Activated naive CD8-positive, alpha-beta T cell treated with anti-CD3 and anti-CD28 coated beads, Interleukin-2, amount 50 U/mL, for 24 hours (primary cell): ENCODE results near the gene RNF40.
A peak's percentile ranks its signal among the peaks of the same experiment; 100 is the strongest.

Experiments
- ATAC-seq: fragments of 150-1000 bp; cut with Tn5 transposase; one replicate; pipeline ENCODE4 v1.10.0; 2021
- DNase-seq: peaks from one replicate; pipeline ENCODE4 v3.0.0; 2021
- H3K27ac Mint-ChIP-seq: one replicate; pipeline ENCODE4 v1.8.0; 2021; ENCODE audit warnings: mild to moderate bottlenecking, mixed read lengths
- H3K27me3 Mint-ChIP-seq: one replicate; pipeline ENCODE4 v1.8.0; 2021; ENCODE audit warnings: mixed read lengths
- H3K36me3 Mint-ChIP-seq: one replicate; pipeline ENCODE4 v1.8.0; 2021; ENCODE audit warnings: low read depth, mixed read lengths
- H3K4me1 Mint-ChIP-seq: one replicate; pipeline ENCODE4 v1.8.0; 2021; ENCODE audit warnings: mixed read lengths
- H3K4me3 Mint-ChIP-seq: one replicate; pipeline ENCODE4 v1.8.0; 2021; ENCODE audit warnings: mild to moderate bottlenecking, moderate library complexity, mixed read lengths
- H3K9me3 Mint-ChIP-seq: one replicate; pipeline ENCODE4 v1.8.0; 2021; ENCODE audit warnings: mixed read lengths

The RNF40 gene

DNA sequence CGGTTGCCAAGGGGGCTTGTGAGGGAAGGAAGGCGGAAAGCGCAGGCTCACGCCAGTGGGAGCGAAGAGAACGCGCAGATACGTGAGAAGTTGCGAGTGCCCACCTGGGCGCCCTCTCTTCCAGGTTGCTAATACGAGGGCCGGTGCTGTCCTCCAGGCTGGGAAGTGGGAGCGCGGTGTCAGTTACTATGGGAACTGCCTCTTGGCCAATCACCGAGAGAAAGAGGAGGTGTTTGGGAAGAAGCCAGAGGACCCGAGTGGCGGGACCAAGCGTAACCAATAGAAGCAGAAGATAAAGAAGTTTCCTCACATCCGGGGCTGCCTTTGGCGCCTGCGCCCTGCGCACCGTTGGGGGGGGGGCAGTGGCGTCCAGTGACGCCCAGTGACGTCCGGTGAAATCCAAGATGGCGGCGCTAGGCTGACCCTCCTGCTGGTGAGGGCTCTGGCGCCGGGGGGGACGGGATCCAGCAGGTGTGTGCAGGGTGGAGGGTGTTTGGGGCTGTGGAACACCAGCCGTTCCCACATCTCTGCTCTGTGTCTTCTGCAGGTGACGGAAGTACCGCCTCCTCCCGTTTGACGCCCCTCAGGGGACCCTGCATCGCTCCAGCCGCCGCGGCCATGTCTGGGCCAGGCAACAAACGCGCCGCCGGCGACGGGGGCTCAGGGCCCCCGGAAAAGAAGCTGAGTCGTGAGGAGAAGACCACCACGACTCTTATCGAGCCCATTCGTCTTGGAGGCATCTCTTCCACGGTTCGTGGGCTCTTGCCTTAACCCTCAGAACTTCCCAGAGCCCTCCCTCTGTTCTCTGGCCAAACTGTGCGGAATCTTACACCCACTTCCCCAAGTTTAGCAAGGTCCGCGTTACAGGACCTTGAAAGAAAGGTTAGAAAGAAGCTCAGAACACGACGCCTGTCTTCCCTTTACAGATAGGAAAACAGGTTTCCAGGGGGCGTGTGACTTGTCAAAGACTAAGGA is at the start of gene RNF40, which contains the start of gene CFAP119:
Gene RNF40 (plus strand): TSS at position 395 of the 975 bp plus-strand sequence. CDS start 224 bp downstream, at position 619.
Gene CFAP119 (minus strand): TSS at position 135 of the 975 bp plus-strand sequence. CDS start 314 bp downstream, outside the sequence.
- peak within 1 kb of the TSS; percentile 91 for H3K4me3 Mint-ChIP-seq
- no peaks in the 10 kb centered on the region for H3K27me3 Mint-ChIP-seq
- ATAC-seq (peak; percentile 97), DNase-seq (peak; percentile 93)
- peaks cover 31% of the 10 kb centered on the region for H3K4me1 Mint-ChIP-seq
- peak within 1 kb of the TSS; percentile 86 for H3K27ac Mint-ChIP-seq
- H3K36me3 Mint-ChIP-seq = peaks cover 29% of the 10 kb centered on the region
- H3K9me3 Mint-ChIP-seq = no peaks in the 10 kb centered on the region

DNA sequence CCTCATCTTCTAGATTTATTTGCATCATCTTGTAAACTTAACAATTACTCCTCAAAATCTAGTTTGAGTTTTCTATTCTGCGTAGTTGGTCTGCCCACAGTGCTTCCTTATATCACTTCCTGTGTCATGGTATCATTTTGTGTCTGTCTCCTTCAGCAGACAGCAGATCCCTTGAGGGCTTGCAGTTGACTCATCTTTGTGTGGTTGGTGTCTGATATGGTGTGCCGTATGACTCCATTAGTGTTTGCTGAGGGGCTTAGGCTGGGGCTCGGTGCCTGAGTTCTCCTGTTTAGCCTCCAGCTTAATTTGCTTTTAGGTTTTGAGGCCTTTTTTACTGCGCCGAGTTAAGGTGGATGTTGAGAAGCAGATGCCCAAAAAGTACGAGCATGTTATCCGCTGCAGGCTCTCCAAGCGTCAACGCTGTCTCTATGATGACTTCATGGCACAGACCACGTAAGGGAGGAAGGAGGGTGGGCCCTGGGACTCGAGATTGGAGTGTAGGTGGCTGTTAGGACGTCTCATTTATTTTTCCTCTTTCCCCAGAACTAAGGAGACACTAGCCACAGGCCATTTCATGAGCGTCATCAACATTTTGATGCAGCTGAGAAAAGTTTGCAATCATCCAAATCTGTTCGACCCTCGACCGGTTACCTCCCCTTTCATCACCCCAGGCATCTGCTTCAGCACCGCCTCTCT is 46.2 kb upstream of the RNF40 start:
- Mint-ChIP-seq H3K4me1 (peaks cover 31% of the 10 kb centered on the region), H3K27me3 (no peaks in the 10 kb centered on the region), H3K9me3 (no peaks in the 10 kb centered on the region), H3K27ac (peak overlapping the region; percentile 89), H3K4me3 (peak overlapping the region; percentile 15), H3K36me3 (peaks cover 71% of the 10 kb centered on the region)
- DNase-seq (peak; percentile 30), ATAC-seq (peak; percentile 100)

DNA sequence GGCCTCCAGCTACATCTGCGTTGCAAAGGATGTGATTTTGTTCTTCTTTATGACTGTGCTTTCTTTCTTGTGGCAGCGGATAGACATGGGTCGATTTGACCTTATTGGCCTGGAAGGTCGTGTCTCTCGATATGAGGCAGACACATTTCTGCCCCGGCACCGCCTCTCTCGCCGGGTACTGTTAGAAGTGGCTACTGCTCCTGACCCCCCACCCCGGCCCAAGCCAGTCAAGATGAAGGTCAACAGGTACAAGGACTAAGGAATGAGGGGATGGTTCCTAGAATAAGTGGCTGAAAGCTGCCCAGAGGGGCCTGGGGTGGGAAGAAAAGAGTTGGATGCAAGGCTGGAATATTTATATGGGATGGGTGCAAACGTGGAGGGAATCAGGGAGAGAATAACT is 42.0 kb upstream of the RNF40 start:
- peaks cover 17% of the 10 kb centered on the region for H3K4me1 Mint-ChIP-seq
- no peaks in the 10 kb centered on the region for H3K9me3 Mint-ChIP-seq
- no peak overlapping the region for H3K27ac Mint-ChIP-seq
- H3K27me3 Mint-ChIP-seq = no peaks in the 10 kb centered on the region
- ATAC-seq (no peak), DNase-seq (no peak)
- no peak overlapping the region for H3K4me3 Mint-ChIP-seq
- H3K36me3 Mint-ChIP-seq = peaks cover 79% of the 10 kb centered on the region

DNA sequence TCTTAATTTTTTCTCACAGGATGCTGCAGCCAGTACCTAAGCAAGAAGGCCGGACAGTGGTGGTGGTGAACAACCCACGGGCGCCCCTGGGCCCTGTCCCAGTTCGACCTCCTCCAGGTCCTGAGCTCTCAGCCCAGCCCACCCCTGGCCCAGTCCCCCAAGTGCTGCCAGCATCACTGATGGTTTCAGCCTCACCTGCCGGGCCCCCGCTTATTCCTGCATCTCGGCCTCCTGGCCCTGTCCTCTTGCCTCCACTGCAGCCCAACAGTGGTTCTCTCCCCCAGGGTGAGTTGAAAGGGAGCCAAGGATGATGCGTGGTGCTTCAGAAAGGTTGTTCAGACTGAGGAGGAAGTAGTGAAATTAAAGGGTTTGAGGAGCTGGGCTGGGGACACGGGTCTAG is 41.4 kb upstream of the RNF40 start:
- H3K27ac Mint-ChIP-seq = no peak overlapping the region
- H3K9me3 Mint-ChIP-seq = no peaks in the 10 kb centered on the region
- no peak for ATAC-seq

DNA sequence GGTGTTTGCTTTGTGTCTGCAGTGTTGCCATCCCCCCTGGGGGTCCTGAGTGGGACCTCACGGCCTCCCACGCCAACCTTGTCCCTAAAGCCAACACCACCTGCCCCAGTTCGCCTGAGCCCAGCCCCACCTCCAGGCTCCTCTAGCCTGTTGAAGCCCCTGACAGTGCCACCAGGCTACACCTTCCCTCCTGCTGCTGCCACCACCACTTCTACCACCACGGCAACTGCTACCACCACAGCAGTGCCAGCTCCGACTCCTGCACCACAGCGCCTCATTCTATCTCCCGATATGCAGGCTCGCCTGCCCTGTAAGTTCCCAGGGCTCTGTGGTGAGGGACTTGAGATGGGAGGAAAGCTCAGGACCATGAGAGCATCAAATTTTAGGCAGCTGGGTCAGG is 41.0 kb upstream of the RNF40 start:
- Mint-ChIP-seq H3K4me1 (peaks cover 6% of the 10 kb centered on the region), H3K27ac (no peak overlapping the region), H3K4me3 (no peak overlapping the region), H3K36me3 (peaks cover 73% of the 10 kb centered on the region), H3K9me3 (no peaks in the 10 kb centered on the region), H3K27me3 (no peaks in the 10 kb centered on the region)
- DNase-seq = no peak
- no peak for ATAC-seq

More for the DNA sequence above, 41.4 kb upstream of the RNF40 start:
- Mint-ChIP-seq H3K4me1 (peaks cover 11% of the 10 kb centered on the region), H3K27me3 (no peaks in the 10 kb centered on the region), H3K4me3 (no peak overlapping the region), H3K36me3 (peaks cover 78% of the 10 kb centered on the region)
- DNase-seq = no peak

DNA sequence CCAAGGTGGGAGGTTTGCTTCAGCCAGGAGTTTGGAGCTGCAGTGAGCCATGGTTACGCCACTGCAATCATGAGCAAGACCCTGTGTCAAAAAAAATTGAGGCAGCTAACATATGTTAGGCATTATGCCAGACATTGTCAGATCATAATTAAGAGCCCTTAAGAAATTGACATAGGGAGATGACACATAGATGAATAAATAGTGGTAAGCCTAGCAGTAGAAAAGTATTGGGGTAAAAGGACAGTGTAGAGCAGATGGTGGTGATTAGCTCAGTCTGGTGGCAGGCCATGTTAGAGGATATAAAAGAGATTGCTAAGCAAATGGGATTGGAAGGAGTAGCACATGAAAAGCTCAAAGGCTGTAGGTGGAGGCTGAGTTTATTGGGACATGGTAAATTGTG is 40.5 kb upstream of the RNF40 start:
- no peak overlapping the region for H3K4me3 Mint-ChIP-seq
- peaks cover 69% of the 10 kb centered on the region for H3K36me3 Mint-ChIP-seq
- peaks cover 3% of the 10 kb centered on the region for H3K4me1 Mint-ChIP-seq
- peak overlapping the region; percentile 0 for H3K27ac Mint-ChIP-seq
- no peaks in the 10 kb centered on the region for H3K27me3 Mint-ChIP-seq
- ATAC-seq (no peak), DNase-seq (no peak)
- H3K9me3 Mint-ChIP-seq = no peaks in the 10 kb centered on the region

DNA sequence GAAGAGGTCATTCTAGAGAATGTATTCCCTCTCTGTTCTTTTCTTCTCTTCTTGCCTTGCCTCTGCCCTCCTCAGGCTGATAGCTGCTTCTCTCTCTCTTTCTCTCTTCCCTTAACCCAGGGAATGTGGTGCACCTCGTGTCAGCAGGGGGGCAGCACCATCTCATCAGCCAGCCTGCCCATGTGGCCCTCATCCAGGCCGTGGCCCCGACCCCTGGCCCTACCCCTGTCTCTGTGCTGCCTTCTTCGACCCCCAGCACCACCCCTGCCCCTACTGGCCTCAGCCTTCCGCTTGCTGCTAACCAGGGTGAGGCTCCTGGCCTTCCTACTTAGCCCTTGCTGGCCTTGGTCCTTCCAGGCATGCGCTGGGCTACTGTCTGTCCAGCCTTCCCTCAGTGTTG is 39.7 kb upstream of the RNF40 start:
- peak; percentile 20 for ATAC-seq
- Mint-ChIP-seq H3K9me3 (no peaks in the 10 kb centered on the region), H3K27ac (no peak overlapping the region)

DNA sequence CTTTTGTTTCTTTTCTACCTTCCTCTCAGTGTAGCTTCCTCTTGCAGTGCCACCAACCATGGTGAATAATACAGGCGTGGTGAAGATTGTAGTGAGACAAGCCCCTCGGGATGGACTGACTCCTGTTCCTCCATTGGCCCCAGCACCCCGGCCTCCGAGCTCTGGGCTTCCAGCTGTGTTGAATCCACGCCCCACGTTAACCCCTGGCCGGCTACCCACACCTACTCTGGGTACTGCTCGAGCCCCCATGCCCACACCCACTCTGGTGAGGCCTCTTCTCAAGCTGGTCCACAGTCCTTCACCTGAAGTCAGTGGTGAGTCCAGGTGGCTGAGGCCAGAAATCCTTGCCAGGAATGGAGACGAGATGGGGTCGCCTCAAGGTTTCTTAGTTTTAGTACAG is 39.2 kb upstream of the RNF40 start:
- peaks cover 62% of the 10 kb centered on the region for H3K36me3 Mint-ChIP-seq
- peak overlapping the region; percentile 7 for H3K27ac Mint-ChIP-seq
- no peak for DNase-seq
- H3K4me3 Mint-ChIP-seq = no peak overlapping the region
- ATAC-seq = no peak
- peaks cover under 1% of the 10 kb centered on the region for H3K4me1 Mint-ChIP-seq
- no peaks in the 10 kb centered on the region for H3K9me3 Mint-ChIP-seq
- no peaks in the 10 kb centered on the region for H3K27me3 Mint-ChIP-seq

More for the DNA sequence above, 39.7 kb upstream of the RNF40 start:
- Mint-ChIP-seq H3K36me3 (peaks cover 66% of the 10 kb centered on the region), H3K27me3 (no peaks in the 10 kb centered on the region), H3K4me1 (no peaks in the 10 kb centered on the region), H3K4me3 (no peak overlapping the region)
- DNase-seq = no peak

DNA sequence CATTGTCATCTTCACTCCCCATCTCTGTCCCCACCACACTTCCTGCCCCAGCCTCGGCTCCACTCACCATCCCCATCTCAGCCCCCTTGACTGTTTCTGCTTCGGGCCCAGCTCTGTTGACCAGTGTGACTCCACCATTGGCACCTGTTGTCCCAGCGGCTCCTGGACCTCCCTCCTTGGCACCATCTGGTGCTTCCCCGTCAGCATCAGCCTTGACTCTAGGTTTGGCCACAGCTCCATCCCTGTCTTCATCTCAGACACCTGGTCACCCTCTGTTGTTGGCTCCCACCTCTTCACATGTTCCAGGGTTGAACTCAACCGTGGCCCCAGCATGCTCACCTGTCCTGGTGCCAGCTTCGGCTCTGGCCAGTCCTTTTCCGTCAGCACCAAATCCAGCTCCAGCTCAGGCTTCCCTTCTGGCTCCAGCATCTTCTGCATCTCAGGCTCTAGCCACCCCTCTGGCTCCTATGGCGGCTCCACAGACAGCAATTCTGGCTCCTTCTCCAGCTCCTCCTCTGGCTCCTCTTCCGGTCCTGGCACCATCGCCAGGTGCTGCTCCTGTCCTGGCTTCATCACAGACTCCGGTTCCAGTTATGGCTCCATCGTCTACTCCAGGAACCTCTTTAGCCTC is 38.3 kb upstream of the RNF40 start:
- H3K9me3 Mint-ChIP-seq = no peaks in the 10 kb centered on the region
- peak overlapping the region; percentile 7 for H3K27ac Mint-ChIP-seq
- no peak overlapping the region for H3K4me3 Mint-ChIP-seq

DNA sequence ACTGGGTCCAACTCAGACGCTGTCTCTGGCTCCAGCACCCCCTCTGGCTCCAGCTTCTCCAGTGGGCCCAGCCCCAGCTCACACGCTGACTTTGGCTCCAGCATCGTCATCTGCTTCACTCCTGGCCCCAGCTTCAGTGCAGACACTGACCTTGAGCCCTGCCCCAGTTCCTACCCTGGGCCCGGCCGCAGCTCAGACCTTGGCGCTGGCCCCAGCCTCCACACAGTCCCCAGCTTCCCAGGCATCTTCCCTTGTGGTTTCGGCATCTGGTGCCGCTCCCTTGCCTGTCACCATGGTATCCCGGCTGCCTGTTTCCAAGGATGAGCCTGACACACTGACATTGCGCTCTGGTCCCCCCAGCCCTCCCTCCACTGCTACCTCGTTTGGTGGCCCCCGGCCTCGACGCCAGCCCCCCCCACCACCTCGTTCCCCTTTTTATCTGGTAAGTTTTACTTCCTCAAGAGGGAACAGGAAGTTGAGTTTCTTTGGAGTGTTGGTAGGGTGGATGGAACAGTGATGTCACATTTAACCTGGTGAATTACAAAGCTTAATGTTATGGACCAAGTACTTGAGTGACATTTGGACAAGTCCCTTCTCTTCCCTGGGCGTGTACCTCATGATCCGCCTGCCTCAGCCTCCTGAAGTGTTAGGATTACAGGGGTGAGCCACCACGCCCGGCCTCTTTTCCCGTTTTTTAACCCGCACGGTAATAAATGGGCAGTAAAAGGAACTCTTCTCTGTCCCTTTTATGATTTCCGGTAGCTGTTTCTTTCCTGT is 37.3 kb upstream of the RNF40 start:
- H3K4me1 Mint-ChIP-seq = peaks cover 2% of the 10 kb centered on the region
- no peak overlapping the region for H3K27ac Mint-ChIP-seq
- no peak for DNase-seq
- ATAC-seq = no peak
- H3K4me3 Mint-ChIP-seq = no peak overlapping the region
- peaks cover 67% of the 10 kb centered on the region for H3K36me3 Mint-ChIP-seq
- H3K27me3 Mint-ChIP-seq = no peaks in the 10 kb centered on the region
- H3K9me3 Mint-ChIP-seq = no peaks in the 10 kb centered on the region

More for the DNA sequence above, 38.3 kb upstream of the RNF40 start:
- H3K27me3 Mint-ChIP-seq = no peaks in the 10 kb centered on the region
- H3K36me3 Mint-ChIP-seq = peaks cover 67% of the 10 kb centered on the region
- H3K4me1 Mint-ChIP-seq = peaks cover 2% of the 10 kb centered on the region
- no peak for DNase-seq
- no peak for ATAC-seq

DNA sequence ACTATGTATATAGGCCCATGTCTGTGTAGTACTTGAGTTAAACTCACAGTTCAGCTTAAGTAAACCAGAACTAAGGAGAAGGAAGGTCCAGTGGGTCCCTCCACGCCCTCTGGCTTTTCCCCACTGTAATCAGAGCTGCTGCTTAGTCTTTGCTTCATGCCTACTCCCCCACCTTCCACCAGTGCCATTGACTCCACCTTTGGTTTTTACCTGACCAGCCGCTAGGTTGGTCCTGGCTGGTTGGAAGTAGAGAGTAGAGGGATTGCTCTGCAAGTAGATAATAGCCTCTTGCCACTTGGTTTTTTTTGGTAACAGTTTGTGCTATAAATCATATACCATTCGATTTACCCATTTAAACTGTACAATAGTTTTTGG is 36.7 kb upstream of the RNF40 start:
- Mint-ChIP-seq H3K27me3 (no peaks in the 10 kb centered on the region), H3K36me3 (peaks cover 67% of the 10 kb centered on the region)

DNA sequence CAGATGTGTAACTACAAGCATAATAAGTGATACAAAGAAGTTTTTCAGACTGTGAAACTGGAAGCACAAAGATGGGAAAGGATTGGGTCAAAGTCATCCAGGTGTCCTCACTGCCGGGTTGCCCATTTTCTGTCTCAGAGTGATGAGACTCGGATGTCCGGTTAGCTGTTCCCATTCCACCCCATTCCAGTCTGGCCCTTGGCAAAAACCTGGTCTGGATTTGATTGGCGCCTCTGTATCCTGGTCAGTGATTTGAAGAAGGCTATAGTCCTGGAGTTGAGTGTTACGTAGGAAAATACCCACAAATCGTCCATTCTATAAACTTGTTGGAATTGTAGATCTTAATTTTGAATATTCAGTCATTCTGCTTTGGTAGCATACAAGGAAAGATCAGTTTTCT is 33.8 kb upstream of the RNF40 start:
- H3K27ac Mint-ChIP-seq = no peak overlapping the region

More for the DNA sequence above, 36.7 kb upstream of the RNF40 start:
- Mint-ChIP-seq H3K9me3 (no peaks in the 10 kb centered on the region), H3K4me1 (peaks cover 2% of the 10 kb centered on the region), H3K27ac (no peak overlapping the region), H3K4me3 (no peak overlapping the region)
- ATAC-seq (no peak), DNase-seq (no peak)

DNA sequence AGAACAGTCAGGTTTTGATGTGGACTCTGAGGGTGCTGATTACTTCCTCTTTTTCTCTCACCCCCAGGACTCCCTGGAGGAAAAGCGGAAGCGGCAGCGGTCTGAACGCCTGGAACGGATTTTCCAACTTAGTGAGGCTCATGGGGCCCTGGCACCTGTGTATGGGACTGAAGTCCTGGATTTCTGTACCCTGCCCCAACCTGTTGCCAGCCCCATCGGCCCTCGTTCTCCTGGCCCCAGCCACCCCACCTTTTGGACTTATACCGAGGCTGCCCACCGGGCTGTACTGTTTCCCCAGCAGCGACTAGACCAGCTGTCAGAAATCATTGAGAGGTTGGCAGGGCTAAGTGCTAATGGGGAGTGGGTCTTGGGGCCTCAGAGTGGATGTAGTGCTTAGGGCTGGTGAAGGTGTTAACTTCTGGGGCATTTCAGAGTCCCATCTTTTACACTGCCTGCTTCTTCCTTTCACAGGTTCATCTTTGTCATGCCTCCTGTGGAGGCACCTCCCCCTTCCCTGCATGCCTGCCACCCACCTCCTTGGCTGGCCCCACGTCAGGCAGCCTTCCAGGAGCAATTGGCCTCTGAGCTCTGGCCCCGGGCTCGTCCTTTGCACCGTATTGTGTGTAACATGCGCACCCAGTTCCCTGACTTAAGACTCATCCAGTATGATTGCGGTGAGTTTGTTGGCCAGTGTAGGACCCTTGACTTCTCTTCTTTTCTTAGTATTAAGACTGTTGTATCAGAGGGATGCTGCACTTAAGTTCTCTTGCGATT is 33.0 kb upstream of the RNF40 start:
- no peaks in the 10 kb centered on the region for H3K27me3 Mint-ChIP-seq
- H3K9me3 Mint-ChIP-seq = no peaks in the 10 kb centered on the region
- H3K4me1 Mint-ChIP-seq = peaks cover 2% of the 10 kb centered on the region
- peaks cover 53% of the 10 kb centered on the region for H3K36me3 Mint-ChIP-seq
- H3K4me3 Mint-ChIP-seq = no peak overlapping the region
- no peak for DNase-seq
- no peak overlapping the region for H3K27ac Mint-ChIP-seq
- no peak for ATAC-seq

More for the DNA sequence above, 33.8 kb upstream of the RNF40 start:
- Mint-ChIP-seq H3K36me3 (peaks cover 57% of the 10 kb centered on the region), H3K9me3 (no peaks in the 10 kb centered on the region), H3K4me3 (no peak overlapping the region), H3K27me3 (no peaks in the 10 kb centered on the region), H3K4me1 (peaks cover 2% of the 10 kb centered on the region)
- no peak for ATAC-seq
- DNase-seq = no peak
